IPS DF 4.7 (cell line): ENCODE data around the gene TET1.
"Not testable (repeated sequence)": the region's sequence is repeated elsewhere in the genome, so short reads cannot be mapped to it uniquely, and the experiment has no call there.

Source experiments
- DNase-seq: peaks from one replicate; pipeline ENCODE4 v3.0.0-alpha.2; 2013; ENCODE audit warnings: low spot score; ENCODE audit errors: extremely low read depth

The TET1 gene

GRCh38 chr10:68606918-68607317 is 46.8 kb downstream of the TET1 start:
- no peak for DNase-seq

- DNase-seq: not testable (repeated sequence)
Measured at GRCh38 chr10:68610023-68610422, 49.9 kb downstream of the TET1 start.

- no peak for DNase-seq
Measured at GRCh38 chr10:68611227-68611626, 51.1 kb downstream of the TET1 start.

- not testable (repeated sequence) for DNase-seq
Measured at GRCh38 chr10:68613974-68614373, 53.8 kb downstream of the TET1 start.

- not testable (repeated sequence) for DNase-seq
Measured at GRCh38 chr10:68617691-68618090, 57.6 kb downstream of the TET1 start.

- DNase-seq: no peak
Measured at GRCh38 chr10:68618234-68618633, 58.1 kb downstream of the TET1 start.

DNA sequence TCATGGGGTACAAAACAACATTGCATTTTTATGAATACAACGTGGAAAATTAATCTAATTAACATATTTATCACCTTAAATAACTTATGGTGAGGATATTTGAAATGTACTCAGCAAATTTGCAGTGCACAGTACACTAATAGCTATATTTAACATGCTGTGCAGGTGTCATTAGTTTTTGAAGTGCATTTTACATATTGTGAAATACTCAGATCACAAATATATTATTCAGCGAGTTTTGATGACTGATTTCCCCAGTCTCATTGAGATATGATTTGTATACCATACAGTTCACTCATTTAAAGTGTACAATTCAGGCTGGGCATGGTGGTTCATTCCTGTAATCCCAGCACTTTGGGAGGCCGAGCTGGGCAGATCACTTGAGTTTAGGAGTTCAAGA is 59.5 kb downstream of the TET1 start:
- DNase-seq: no peak

GRCh38 chr10:68625316-68625921 is 65.3 kb downstream of the TET1 start:
- DNase-seq: no peak

GRCh38 chr10:68628576-68629127 is 68.5 kb downstream of the TET1 start:
- DNase-seq: no peak

GRCh38 chr10:68632271-68632560 is 72.1 kb downstream of the TET1 start:
- DNase-seq: not testable (repeated sequence)

- no peak for DNase-seq
Measured at GRCh38 chr10:68633281-68633680, 73.1 kb downstream of the TET1 start.

DNA sequence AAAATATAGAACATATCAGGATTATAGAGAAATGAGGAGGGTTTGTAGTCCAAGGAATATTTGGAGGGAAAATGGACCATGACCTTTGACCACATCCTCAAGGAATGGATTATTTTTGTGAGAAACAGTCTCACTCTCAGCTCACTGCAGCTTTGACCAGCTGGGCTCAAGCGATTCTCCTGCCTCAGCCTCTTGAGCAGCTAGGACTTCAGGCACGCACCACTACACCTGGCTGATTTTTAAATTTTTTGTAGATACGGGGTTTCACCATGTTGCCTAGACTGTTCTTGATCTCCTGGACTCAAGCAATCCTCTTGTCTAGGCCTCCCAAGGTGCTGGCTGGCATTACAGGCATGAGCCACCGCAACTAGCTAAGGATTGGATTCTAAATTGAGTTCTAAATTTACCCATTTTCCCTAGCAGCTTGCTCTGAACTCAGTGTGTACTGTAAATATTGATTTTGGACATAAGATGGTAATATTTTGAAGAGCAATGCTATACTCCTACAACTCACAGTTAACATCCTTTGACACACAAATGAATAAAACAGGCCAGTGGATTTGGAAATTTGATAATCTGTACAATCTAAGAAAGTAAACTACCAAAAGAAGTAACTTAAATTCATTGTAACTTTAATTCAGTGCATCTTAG is 73.8 kb downstream of the TET1 start:
- no peak for DNase-seq

DNA sequence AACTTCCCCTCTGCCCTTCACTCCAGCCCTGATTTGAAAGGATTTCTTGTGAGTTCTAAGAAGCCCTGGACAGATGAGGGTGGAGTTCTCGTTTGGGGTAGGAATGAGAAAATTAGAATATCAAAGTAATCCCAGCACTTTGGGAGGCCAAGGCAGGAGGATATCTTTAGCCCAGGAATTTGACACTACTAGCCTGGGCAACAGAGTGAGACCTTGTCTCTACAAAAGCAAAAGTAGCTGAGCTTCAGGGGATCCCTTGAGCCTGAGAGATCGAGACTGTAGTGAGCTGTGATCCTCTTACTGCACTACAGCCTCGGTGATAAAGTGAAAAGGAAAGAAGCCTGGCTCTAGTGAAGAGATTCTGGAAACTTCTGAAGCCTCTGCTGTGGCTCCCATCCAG is 76.2 kb downstream of the TET1 start:
- DNase-seq: no peak

GRCh38 chr10:68643550-68643949 is 83.4 kb downstream of the TET1 start:
- not testable (repeated sequence) for DNase-seq

DNA sequence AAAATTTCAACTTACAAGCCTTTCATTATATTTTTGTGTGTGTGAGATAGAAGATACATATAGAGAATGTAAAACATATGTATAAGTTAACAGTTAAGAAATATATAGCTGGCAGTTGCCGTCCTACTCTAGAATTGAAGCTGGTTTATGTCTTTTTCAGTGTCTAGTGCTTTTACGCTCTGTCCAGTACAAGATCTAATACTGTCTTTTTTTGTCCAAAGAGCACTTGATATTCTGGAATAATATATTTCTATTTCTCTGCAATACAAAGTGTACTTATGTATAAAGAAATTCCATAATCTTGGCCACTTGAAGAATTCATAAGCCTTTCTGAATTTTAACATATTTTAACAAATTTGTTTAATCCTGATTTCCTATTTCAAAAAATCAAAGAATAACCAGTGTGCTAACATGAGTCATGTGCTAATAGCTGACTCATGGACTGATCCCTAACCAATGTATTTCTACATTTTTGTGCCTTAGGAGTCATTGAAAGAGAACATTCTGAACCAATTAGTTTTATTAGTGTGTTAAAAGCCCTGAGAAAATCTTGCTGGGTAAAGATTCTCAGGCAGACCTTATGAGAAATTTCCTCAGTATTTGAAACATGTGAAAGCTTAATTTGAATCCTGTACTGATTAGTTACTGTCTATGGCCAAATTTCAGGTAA is 87.7 kb downstream of the TET1 start:
- no peak for DNase-seq

DNA sequence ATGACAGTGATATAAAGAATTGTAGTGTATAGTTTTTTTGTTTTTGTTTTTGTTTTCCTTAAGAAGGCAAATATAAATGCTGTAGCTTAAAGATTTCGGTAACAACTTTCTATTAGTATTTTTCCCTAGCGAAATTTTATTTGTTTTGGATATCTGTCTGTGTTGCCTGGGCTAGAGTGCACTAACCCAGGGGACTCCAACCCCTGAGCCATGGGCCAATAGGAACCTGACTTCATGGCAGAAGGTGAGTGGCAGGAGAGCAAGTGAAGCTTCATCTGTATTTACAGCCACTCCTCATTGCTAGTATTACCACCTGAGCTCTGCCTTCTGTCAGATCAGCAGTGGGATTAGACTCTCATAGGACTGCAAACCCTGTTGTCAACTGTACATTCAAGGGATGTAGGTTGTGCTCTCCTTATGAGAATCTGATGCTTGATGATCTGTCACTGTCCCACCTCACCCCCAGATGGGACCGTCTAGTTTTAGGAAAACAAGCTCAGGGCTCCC is 95.5 kb downstream of the TET1 start:
- DNase-seq: no peak

- DNase-seq: no peak
Measured at GRCh38 chr10:68665841-68666240, 105.7 kb downstream of the TET1 start.

DNA sequence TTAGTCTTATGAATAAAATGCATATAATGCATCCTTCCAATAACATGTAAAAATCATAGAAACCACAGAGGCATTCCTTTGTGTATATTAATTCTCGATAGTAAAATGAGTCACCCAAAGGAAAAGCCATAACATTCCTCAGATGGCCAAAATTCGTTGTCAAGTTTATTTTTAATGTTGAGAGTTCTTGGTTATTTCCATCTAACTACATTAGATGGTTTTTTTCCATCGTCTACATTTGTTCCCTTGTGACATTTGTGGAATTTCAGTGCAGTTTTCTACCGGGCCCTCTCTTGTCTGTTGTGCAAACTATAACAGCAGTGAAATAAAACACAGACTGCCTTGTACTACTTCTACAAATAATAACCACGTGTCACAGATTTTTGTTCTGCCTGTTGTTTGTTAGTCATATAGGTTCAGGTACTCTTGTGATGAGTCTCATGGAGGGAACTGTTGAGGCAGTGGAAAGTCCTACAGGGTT is 106.2 kb downstream of the TET1 start:
- DNase-seq: no peak

- DNase-seq: no peak
Measured at GRCh38 chr10:68668231-68668630, 108.1 kb downstream of the TET1 start.

- no peak for DNase-seq
Measured at GRCh38 chr10:68668972-68669371, 108.8 kb downstream of the TET1 start.

- no peak for DNase-seq
Measured at GRCh38 chr10:68684413-68684812, 124.3 kb downstream of the TET1 start.

GRCh38 chr10:68696018-68696417 is 135.9 kb downstream of the TET1 start:
- DNase-seq: no peak
